MM.1S (cell line): ENCODE measurements around the gene ERC2.
A peak's percentile ranks its signal among the peaks of the same experiment; 100 is the strongest.

ENCODE experiments used
- DNase-seq: peaks from one replicate; pipeline ENCODE4 v3.0.0-alpha.2; 2015
- H2AFZ ChIP-seq: fragments of 300-600 bp; sonication (generic); 2 replicates; pipeline ENCODE4 v1.6.0; 2016; ENCODE audit warnings: antibody characterized with exemption, low read length
- H3F3A ChIP-seq: fragments of 300-600 bp; sonication (generic); 2 replicates; pipeline ENCODE4 v1.6.1; 2016; ENCODE audit warnings: mild to moderate bottlenecking, antibody characterized with exemption, low read length, moderate library complexity, mixed read lengths; ENCODE audit not compliant: insufficient read depth
- H3K27ac ChIP-seq: fragments of 300-600 bp; sonication (generic); 2 replicates; pipeline ENCODE4 v1.5.1; 2016; ENCODE audit warnings: mild to moderate bottlenecking, low read length
- H3K27me3 ChIP-seq: fragments of 300-600 bp; sonication (generic); replicated peaks from 2 replicates; pipeline ENCODE4 v1.6.0; 2016; ENCODE audit warnings: low read length; ENCODE audit not compliant: insufficient read depth
- H3K36me3 ChIP-seq: fragments of 300-600 bp; sonication (generic); replicated peaks from 2 replicates; pipeline ENCODE4 v1.6.1; 2016; ENCODE audit warnings: mild to moderate bottlenecking, low read length, mixed read lengths; ENCODE audit not compliant: insufficient read depth
- H3K4me1 ChIP-seq: fragments of 300-600 bp; sonication (generic); 2 replicates; pipeline ENCODE4 v1.6.1; 2016; ENCODE audit warnings: low read length, mixed read lengths
- H3K4me2 ChIP-seq: fragments of 300-600 bp; sonication (generic); 2 replicates; pipeline ENCODE4 v1.6.0; 2016; ENCODE audit warnings: low read depth, low read length
- H3K4me3 ChIP-seq: fragments of 300-600 bp; sonication (generic); 2 replicates; pipeline ENCODE4 v1.5.1; 2016; ENCODE audit warnings: low read length, mixed read lengths
- H3K79me2 ChIP-seq: fragments of 300-600 bp; sonication (generic); 2 replicates; pipeline ENCODE4 v1.6.1; 2016; ENCODE audit warnings: mixed run types, low read length, mixed read lengths
- H3K9ac ChIP-seq: fragments of 300-600 bp; sonication (generic); 2 replicates; pipeline ENCODE4 v1.6.1; 2016; ENCODE audit warnings: low read length, mixed read lengths
- H3K9me2 ChIP-seq: fragments of 300-600 bp; sonication (generic); replicated peaks from 2 replicates; pipeline ENCODE4 v1.6.1; 2016; ENCODE audit warnings: mild to moderate bottlenecking, low read length, mixed read lengths; ENCODE audit not compliant: insufficient read depth
- H3K9me3 ChIP-seq: fragments of 300-600 bp; sonication (generic); replicated peaks from 2 replicates; pipeline ENCODE4 v1.6.1; 2016; ENCODE audit warnings: mild to moderate bottlenecking, low read length, mixed read lengths; ENCODE audit not compliant: insufficient read depth
- H4K20me1 ChIP-seq: fragments of 300-600 bp; sonication (generic); 2 replicates; pipeline ENCODE4 v1.6.1; 2016; ENCODE audit warnings: mild to moderate bottlenecking, low read length, moderate library complexity, mixed read lengths; ENCODE audit not compliant: insufficient read depth
- CTCF ChIP-seq: fragments of 300-600 bp; sonication (generic); IDR thresholded peaks from 2 replicates; pipeline ENCODE4 v1.5.1; 2016; ENCODE audit warnings: antibody characterized with exemption, low read length, mixed read lengths
- EZH2 ChIP-seq: fragments of 300-600 bp; sonication (generic); optimal IDR thresholded peaks from 2 replicates; pipeline ENCODE3; 2017; ENCODE audit warnings: low read depth, mild to moderate bottlenecking, antibody characterized with exemption, low read length, mixed read lengths
- EZH2phosphoT487 ChIP-seq: fragments of 300-600 bp; sonication (generic); IDR thresholded peaks from 2 replicates; pipeline ENCODE4 v1.6.1; 2018; ENCODE audit warnings: antibody characterized with exemption, low read length

Gene ERC2

DNA sequence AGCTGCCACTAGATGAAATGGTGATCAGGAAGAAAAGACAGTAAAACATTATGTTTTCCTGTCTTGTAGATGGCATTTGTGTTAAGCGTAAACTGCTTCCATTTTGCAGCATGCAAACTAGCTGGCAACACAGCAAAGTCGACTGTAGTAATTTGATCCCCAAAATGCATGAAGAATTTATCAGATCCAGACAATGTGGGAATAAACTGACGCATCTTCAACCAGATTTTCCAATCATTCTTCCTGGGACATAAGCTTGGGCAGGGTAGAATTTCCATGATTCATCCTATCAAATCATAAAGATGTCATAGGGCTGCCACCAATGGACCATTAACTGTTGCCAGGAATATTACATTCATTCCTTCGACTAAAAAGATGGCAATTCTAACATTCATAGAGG lies 260.3 kb downstream of the ERC2 start:
- H3K4me1 ChIP-seq = peaks cover 30% of the 10 kb centered on the region
- no peak for DNase-seq
- H3K4me2 ChIP-seq = no peak overlapping the region
- H3K27me3 ChIP-seq = no peaks in the 10 kb centered on the region
- no peak for TF ChIP-seq EZH2
- no peak for TF ChIP-seq CTCF
- TF ChIP-seq EZH2phosphoT487 = no peak
- H3K9me3 ChIP-seq = no peaks in the 10 kb centered on the region
- H2AFZ ChIP-seq = no peak overlapping the region
- H3K9me2 ChIP-seq = no peaks in the 10 kb centered on the region
- H4K20me1 ChIP-seq = no peaks in the 10 kb centered on the region
- H3K9ac ChIP-seq = no peak overlapping the region
- H3K36me3 ChIP-seq = no peaks in the 10 kb centered on the region
- no peaks in the 10 kb centered on the region for H3K79me2 ChIP-seq
- H3K27ac ChIP-seq = no peak overlapping the region
- no peak overlapping the region for H3K4me3 ChIP-seq
- no peaks in the 10 kb centered on the region for H3F3A ChIP-seq

DNA sequence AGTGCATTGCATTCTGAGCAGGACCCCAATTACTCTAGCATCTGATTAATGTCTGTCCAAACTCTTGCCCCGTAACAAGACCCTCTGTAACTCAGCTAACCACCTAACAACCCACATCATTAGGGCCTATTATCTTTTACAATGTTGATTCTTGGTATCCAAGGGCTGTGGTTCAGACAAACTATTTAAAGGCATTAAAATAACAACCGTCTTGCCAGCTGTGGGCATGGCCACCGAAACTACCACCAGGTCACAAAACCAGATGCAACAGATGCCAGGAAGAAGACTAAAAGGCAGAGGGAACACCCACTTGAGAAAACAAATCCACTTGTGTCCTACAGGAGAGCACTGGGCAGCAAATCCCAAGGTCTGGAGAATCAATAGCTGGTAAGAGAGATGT lies 262.9 kb downstream of the ERC2 start:
- Histone ChIP-seq H3K4me2 (peak overlapping the region; percentile 48), H3K9ac (peak overlapping the region; percentile 31), H3K9me2 (no peaks in the 10 kb centered on the region), H3K36me3 (no peaks in the 10 kb centered on the region), H3K79me2 (no peaks in the 10 kb centered on the region), H3K4me3 (no peak overlapping the region), H2AFZ (peak overlapping the region; percentile 14; the same call in 1 of the 2 replicates), H3K9me3 (no peaks in the 10 kb centered on the region), H3F3A (no peaks in the 10 kb centered on the region), H3K27me3 (no peaks in the 10 kb centered on the region), H3K27ac (peak overlapping the region; percentile 73), H4K20me1 (no peaks in the 10 kb centered on the region), H3K4me1 (peaks cover 30% of the 10 kb centered on the region)
- TF ChIP-seq EZH2phosphoT487 (no peak), EZH2 (no peak), CTCF (0 out of 2 replicates have a peak, but pooled peaks have one; percentile 5)
- DNase-seq = peak; percentile 77

GRCh38 chr3:56202997-56203396 lies 265.3 kb downstream of the ERC2 start:
- no peaks in the 10 kb centered on the region for H3K9me3 ChIP-seq
- H4K20me1 ChIP-seq = no peaks in the 10 kb centered on the region
- H2AFZ ChIP-seq = no peak overlapping the region
- H3K36me3 ChIP-seq = no peaks in the 10 kb centered on the region
- no peaks in the 10 kb centered on the region for H3K27me3 ChIP-seq
- no peak overlapping the region for H3K9ac ChIP-seq
- H3K27ac ChIP-seq = no peak overlapping the region
- no peaks in the 10 kb centered on the region for H3F3A ChIP-seq
- no peak for DNase-seq
- peaks cover 17% of the 10 kb centered on the region for H3K4me1 ChIP-seq
- TF ChIP-seq CTCF (no peak), EZH2phosphoT487 (no peak)
- H3K4me2 ChIP-seq = no peak overlapping the region
- no peaks in the 10 kb centered on the region for H3K79me2 ChIP-seq
- no peak overlapping the region for H3K4me3 ChIP-seq
- H3K9me2 ChIP-seq = no peaks in the 10 kb centered on the region

DNA sequence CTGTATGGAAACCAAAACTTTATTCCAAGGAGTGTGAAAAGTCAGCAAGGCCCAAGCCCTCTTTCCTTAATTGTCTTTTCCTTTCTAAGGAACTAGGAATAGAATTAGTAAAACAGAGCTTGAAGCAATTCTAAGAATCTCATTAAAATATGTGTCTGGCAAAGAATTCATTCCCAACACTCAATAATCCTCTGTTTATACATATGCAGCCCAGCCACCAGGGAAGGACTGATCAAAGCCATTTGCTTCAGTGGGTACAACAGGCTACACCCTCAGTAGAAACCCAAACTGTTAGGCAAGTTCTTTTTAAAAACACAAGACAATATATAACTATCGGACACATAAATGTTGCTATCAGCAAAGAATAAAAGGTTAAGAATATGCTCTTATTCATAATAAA lies 266.9 kb downstream of the ERC2 start:
- Histone ChIP-seq H3K4me3 (no peak overlapping the region), H3K9ac (no peak overlapping the region), H3K27ac (no peak overlapping the region), H4K20me1 (no peaks in the 10 kb centered on the region), H3K9me3 (no peaks in the 10 kb centered on the region), H3K36me3 (no peaks in the 10 kb centered on the region), H3K79me2 (no peaks in the 10 kb centered on the region), H3F3A (no peaks in the 10 kb centered on the region), H3K9me2 (no peaks in the 10 kb centered on the region), H3K4me2 (no peak overlapping the region), H3K4me1 (peaks cover 17% of the 10 kb centered on the region), H2AFZ (no peak overlapping the region), H3K27me3 (no peaks in the 10 kb centered on the region)
- TF ChIP-seq EZH2 (no peak), EZH2phosphoT487 (no peak), CTCF (no peak)
- DNase-seq = no peak
